GM19023 (cell line): Measurements from ENCODE around the gene MCCD1.
"Not testable (repeated sequence)": the region's sequence is repeated elsewhere in the genome, so short reads cannot be mapped to it uniquely, and the experiment has no call there.

Source experiments
- ATAC-seq: cut with Tn5 transposase; IDR thresholded peaks from one replicate; pipeline ENCODE4 v1.9.1; 2021; ENCODE audit warnings: mild to moderate bottlenecking, moderate library complexity; ENCODE audit not compliant: unreplicated experiment

Gene MCCD1

GRCh38 chr6:31528821-31529328 is at the start of gene MCCD1:
MCCD1 (plus strand) TSS chr6:31528962; CDS start chr6:31529015, 53 bp downstream.
- no peak for ATAC-seq

GRCh38 chr6:31479151-31479932 is 49.4 kb upstream of the MCCD1 start:
- ATAC-seq: no peak

- ATAC-seq: no peak
These were observed 48.7 kb upstream of the MCCD1 start for GRCh38 chr6:31479933-31480535.

- no peak for ATAC-seq
These were observed 48.2 kb upstream of the MCCD1 start for GRCh38 chr6:31480574-31480973.

GRCh38 chr6:31483392-31483791 is 45.4 kb upstream of the MCCD1 start:
- ATAC-seq: no peak

- ATAC-seq: no peak
These were observed 43.7 kb upstream of the MCCD1 start for GRCh38 chr6:31485055-31485454.

- ATAC-seq: not testable (repeated sequence)
These were observed 42.5 kb upstream of the MCCD1 start for GRCh38 chr6:31486065-31486837.

- ATAC-seq: not testable (repeated sequence)
These were observed 41.1 kb upstream of the MCCD1 start for GRCh38 chr6:31487674-31488073.

- ATAC-seq: no peak
These were observed 39.7 kb upstream of the MCCD1 start for GRCh38 chr6:31489086-31489485.

GRCh38 chr6:31490115-31490873 is 38.5 kb upstream of the MCCD1 start:
- no peak for ATAC-seq

- not testable (repeated sequence) for ATAC-seq
These were observed 35.2 kb upstream of the MCCD1 start for GRCh38 chr6:31493550-31493874.

- peak; percentile 31 for ATAC-seq
These were observed 34.7 kb upstream of the MCCD1 start for GRCh38 chr6:31493875-31494694.

- no peak for ATAC-seq
These were observed 33.2 kb upstream of the MCCD1 start for GRCh38 chr6:31495580-31495979.

GRCh38 chr6:31496826-31497225 is 31.9 kb upstream of the MCCD1 start:
- ATAC-seq: not testable (repeated sequence)

GRCh38 chr6:31497531-31498476 is 31.0 kb upstream of the MCCD1 start, which contains the start of gene MICB:
MICB (plus strand) TSS chr6:31498145; CDS start chr6:31498194, 49 bp downstream.
- peak; percentile 56 for ATAC-seq

- ATAC-seq: no peak
These were observed 30.0 kb upstream of the MCCD1 start for GRCh38 chr6:31498748-31499147.

- not testable (repeated sequence) for ATAC-seq
These were observed 29.1 kb upstream of the MCCD1 start for GRCh38 chr6:31499648-31500047.

GRCh38 chr6:31502586-31502985 is 26.2 kb upstream of the MCCD1 start:
- no peak for ATAC-seq

- not testable (repeated sequence) for ATAC-seq
These were observed 19.7 kb upstream of the MCCD1 start for GRCh38 chr6:31509036-31509435.
